GM20431 (cell line): Measurements from ENCODE around the gene CHRNB4.
"Not testable (repeated sequence)": the region's sequence is repeated elsewhere in the genome, so short reads cannot be mapped to it uniquely, and the experiment has no call there.

Experiments used
- in situ Hi-C: fragments of 300-500 bp; cut with MseI, MboI; formaldehyde crosslinking; loops from one replicate; pipeline ENCODE4 v1.15.0; 2020; ENCODE audit warnings: low sequenced_read_pairs; ENCODE audit not compliant: unreplicated experiment

CHRNB4 gene, protein sequence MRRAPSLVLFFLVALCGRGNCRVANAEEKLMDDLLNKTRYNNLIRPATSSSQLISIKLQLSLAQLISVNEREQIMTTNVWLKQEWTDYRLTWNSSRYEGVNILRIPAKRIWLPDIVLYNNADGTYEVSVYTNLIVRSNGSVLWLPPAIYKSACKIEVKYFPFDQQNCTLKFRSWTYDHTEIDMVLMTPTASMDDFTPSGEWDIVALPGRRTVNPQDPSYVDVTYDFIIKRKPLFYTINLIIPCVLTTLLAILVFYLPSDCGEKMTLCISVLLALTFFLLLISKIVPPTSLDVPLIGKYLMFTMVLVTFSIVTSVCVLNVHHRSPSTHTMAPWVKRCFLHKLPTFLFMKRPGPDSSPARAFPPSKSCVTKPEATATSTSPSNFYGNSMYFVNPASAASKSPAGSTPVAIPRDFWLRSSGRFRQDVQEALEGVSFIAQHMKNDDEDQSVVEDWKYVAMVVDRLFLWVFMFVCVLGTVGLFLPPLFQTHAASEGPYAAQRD

DNA sequence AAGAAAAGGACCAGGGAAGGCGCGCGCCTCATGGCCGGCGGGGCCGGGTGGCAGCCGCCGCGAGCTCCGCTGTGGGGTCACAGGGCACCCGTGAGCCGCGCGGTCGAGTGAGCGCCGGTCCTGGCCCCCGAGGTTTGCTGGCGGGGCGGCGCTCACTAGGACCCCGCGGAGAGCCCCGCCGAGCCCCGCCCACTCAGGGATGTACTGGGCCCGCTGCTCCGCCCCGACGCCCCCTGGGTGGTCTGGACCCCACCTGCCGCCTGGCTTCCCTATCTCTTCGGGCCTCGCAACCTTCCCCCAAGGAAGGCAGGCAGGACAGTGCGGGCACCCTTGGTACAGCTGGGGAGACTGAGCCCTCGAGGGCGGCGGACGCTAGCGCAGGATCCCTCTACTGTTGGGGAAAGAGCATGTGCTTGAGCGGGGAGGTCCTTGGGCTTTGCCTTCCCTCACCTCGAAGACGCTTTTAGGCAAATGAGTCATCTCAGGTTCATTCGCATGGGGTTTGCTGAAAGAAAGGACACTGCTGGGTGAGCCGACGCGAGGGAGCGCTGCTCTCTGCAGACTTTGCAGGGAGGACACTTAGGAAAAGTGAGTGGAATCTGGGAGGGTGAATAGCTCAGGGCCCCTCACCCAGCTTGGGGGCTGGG, at the start of gene CHRNB4:
TSS of gene CHRNB4 (minus strand) at position 109 of the 647 bp plus-strand sequence. CDS start at position 32, 77 bp downstream.
- in situ Hi-C loops: no loop called here

DNA sequence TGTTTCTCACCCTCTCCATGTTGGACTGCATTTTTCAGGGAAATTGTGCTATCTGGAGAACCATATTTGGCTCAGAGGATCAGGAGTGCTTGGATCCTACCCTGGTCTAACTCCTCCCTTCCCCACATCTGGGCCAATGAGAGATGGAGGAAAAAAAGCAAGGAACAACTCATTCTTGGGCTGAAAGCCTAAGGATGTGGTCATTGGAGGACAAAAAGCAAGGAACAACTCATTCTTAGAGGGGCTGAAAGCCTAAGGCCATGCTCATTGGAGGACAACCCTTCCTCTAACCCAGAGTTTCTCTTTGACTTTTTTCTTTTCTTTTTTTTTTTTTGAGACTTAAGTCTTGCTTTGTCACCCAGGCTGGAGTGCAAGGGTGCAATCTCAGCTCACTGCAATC, 48.6 kb upstream of the CHRNB4 start:
- in situ Hi-C loops: no loop called here

DNA sequence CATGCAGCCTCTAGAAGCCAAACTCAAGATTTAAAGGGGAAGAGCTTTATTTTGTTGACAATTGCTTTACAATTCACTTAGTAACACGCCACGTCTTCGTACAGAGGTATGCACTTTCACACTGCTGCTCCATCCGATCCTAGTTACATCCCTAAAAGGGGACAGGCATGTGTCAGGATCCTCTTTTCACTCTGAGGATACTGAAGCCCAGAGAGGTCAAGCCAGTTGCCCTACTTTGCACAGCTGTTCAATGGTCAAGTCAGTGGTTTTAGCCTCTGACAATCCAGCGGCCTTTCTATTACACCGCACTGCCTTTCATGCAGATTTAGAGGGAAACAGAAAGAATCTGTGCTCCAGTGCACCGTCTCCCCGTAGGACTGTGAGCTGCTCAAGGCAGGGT, 44.9 kb upstream of the CHRNB4 start:
- in situ Hi-C loops: no loop called here

DNA sequence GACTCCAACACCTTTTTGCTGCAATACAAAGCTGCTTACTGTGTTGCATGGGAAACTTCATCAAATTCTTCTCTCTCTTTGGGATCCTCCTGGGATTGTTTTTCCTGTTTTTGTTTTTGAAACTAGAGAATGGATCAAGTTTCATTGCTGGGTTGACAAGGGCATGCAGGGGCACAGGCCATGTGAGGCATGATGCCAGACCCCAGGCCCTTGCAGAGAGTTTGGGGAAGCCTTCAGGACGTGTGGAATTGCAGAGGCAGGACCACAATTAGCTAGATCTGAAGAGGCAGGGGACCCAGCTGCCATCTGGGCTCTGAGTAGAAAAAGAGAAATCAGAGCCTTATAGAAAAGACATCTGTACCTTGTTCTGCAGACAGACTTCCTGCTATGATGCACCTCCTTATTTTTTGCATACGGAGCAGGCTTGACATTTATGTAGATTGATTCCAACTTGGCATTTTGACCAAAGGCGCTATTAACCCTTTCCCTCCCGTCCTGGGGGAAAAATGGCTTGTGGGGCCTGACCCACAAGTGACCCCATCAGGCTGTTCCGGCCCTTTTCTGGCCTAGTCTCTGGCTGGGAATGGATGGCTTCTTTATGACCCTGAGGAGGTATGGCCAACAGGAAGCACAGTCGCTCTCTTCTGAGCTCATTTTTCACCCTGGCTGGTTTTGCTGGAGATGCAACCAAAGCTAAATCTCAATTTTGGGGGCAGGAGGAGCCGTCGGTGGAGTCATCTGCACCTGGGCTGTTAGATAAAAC, 44.3 kb upstream of the CHRNB4 start:
- in situ Hi-C loops: no loop called here

DNA sequence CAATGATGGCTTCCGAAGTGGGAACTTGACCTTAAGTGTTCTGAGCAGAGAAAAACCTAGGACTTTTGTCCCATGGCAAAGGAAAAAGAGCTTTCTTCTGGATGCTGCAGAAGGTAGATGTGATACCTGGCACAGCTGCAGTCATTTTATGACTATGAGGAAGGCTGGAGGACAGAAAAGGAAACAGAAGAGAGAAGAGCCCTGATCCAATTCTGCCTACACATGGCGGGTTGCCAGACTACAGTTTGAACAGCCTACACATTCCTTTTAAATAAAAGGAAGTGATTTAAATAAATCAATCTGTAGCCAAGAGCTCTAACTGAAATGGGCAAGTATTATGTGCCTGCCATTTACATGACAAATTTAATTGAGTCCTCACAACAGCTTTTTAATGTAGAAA, 43.6 kb upstream of the CHRNB4 start:
- in situ Hi-C loops: no loop called here

DNA sequence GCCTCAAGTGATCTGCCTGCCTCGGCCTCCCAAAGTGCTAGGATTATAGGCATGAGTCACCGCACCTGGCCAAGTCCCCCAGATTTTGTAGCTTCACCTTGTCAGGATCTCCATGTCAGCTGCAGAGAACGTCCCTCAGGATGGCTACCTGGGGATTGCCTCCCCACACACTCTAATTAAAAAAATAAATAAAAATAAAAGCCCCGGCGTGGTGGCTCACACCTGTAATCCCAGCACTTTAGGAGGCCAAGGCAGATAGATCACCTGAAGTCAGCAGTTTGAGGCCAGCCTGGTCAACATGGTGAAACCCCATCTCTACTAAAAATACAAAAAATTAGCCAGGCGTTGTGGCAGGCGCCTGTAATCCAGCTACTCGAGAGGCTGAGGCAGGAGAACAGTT, 42.6 kb upstream of the CHRNB4 start:
- in situ Hi-C loops: not testable (repeated sequence)

DNA sequence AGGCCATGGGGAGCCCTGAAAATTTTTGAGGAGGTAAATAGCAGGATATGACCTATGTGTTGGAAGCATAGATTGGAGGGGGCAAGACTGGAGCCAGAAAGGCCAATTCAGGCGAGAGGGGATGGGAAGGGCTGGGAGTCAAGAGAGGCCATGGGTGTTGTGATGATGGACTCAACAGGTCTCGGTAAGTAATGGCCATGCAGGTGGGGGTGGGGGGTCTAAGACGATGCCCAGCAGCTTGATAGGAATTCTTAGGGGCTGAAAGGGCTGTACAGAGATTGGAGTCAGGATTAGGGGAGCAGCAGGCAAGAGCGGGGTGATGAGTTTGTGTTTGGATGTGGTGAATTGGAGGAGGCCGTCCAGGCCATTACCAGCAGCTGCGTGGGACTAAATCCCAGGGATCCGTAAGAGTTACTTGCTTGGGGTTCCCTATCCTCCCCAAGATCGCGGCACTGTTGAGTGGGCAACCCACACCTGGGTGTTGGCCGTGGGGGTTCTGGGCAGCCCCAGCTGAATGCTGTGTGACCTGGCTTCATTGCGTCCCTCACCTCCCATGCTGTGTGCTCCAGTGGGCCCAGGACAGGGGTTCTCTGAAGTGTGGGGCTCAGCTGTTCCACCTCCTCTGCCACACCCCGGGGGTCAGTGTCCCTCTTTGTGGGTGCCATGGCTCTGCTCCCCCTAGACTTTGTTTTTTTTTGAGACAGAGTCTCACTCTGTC, 41.8 kb upstream of the CHRNB4 start:
- in situ Hi-C loops: no loop called here

DNA sequence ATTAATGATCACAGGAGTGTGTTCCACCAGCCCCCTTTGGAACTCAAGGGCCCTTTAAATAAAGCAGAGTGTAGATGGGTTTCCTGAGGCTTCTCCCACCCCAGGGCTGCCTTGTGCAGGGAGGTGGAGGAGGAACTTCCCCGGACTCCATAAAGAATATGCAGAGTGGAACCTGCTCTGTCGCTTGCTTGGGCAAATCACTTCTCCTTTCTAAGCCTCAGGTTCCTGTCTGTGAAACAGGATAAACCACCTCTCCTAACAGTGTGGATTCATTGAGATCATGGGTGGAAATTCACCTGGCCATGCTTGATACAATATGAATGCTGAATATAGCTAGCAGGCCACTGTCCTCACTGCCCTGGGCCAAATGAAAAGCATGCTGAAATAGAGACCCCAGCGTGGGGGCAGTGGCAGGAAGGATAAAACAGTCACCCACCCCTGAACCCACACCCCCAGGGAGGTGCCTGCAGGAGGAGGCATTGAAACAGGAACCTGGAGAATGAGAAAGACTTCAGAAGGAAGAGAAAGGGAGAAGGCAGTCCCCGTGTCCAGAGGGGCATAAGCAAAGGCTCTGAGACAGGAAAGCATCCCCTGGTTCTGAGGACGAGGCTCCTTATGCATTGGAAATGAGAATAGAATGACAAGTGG, 41.1 kb upstream of the CHRNB4 start:
- in situ Hi-C loops: no loop called here

DNA sequence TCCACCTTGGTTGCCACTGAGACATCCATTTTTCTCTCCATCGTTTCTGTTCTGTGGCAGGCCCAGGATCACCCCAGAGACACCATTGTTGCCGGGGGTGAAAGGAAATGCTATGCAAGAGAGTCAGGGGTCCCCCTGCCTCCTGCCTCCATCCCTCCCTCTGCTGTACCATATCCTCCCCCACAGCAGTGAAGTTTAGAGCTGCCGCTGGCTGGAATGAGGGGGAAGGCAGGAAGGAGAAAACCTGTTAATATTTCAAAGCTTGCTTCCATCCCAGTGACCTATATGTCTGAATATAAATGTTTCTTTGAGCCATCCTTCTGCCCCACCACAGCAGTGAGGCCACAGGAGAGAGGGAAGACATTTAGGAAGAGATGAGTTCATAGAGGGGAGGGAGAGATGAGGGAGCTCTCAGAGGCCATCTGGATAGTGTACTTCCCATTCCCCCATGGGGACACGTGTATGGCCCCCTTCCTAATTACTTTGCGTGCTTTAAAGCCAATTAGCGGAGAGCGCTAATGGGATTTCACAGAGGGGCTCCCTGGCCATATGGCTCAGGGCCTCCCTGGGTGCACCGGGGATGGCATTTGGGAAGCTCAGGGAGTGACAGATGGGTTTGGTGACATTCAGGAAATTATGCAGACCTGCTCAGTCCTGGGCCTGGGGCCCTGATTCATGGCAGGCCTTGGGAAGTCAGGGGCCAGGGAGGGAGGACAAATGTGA, 40.4 kb upstream of the CHRNB4 start:
- in situ Hi-C loops: no loop called here

DNA sequence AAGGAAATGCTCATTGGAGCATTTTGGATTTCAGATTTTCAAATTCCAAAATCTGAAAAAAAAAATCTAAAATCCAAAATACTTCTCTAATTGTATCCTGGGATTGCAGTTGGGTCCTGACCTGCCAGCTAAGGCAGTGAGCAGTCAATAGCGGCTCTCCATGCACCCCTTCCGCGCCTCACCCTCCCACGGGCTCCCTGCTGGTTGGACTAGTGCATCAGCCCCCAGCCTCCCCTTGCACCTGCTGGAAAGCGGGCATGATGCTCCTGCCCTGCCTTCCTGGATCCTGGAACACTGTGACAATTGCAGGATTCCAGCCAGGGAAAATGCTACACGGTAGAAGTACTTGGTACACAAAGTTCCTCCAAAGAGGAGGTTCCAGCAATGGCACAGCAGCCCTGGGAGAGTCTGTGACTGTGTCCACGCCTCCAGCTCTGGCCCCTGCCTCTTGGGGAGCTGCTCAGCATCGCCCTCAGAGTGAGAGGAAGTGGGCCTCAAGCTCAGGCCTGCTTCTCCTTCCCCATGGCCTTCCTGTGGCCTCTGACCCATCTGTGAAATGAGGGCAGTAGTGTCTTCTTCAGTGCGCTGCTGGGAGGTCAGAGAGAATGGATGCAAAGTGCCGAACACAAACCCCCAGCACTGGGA, 39.5 kb upstream of the CHRNB4 start:
- in situ Hi-C loops: no loop called here

DNA sequence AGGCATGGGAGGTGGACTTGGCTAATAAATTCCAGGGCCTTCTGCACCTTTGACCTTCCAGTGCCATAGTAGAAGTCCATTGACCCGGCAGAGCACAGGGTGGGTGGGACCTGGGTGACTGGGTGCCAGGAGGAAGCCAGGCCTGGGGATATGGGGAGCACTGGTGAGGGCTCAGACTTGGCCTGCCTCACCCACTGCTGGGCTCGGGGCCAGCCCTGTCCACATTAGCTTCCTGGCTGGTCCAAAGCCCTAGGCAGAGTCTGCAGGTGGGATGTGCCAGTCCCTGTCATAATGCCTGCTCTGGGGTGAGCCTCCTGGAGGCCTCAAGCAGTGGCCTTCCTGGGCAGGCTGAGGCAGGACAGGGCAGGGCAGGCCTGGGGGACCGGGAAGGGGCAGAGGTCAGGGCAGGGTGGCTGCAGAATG, 38.1 kb upstream of the CHRNB4 start:
- in situ Hi-C loops: no loop called here

DNA sequence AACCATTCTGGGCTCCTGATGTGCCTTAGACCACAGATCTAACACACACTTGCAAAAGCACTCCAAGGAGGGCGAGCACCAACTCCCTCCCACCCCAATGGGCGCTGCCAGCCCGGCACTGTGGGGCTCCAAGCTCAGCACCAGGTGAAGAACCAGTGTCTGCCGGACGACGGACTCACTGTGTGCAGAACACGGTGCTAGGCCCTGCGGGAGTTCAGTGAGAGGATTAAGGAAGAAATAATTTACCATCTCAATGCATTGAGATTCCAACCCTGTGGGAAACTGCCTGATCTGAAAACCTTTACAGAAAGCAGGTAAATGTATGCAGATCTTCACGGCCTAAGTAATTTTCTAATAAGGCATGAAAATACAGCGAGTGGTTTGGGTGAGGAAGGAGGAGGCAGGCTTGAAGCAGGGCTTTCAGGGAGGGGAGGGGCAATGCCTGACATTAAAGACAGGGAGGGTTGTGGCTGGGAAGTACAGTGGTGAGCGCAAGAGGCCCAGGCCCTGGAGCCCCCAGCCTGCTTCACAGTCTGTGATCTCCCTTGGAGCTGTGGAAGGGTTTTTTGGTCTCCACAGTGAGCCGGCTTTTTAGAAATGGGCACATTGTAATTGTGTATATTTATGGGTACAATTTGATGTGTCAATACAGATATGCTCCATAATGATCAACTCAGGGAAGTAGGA, 35.6 kb upstream of the CHRNB4 start:
- in situ Hi-C loops: no loop called here

DNA sequence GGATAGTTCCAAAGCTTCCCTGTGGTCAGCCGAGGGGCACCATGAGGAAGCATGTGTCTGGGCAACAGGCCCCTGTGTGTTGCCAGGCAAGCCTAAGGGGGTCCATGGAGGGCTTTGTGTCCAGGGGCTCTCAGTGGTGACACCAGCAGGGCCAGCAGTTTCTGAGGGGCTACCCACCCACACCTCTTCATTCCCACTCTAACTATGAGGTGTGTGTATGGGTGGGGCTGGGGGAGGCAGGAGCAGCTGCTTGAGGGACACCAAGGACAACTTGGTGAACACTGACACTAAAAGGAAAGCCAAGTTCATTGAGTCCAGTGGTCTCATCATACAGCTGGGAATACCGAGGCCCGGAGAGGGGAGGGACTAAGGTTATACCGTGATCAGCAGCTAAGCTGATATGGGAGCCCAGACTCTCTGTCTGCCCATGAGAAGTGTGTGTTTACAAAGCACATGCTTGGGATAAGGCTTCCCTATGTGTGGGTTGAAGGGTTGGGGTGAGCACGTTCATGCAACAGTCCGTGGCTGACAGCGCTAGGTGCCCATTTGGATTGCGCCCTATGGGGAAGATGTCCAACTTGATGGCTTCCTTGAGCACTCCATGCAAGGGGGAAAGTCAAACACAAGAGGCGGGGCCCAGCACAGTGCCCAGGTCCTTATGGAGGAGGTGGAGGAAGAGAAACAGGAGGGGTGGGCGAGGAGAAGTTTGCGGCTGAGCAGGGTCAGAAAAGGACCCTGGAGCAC, 34.8 kb upstream of the CHRNB4 start:
- in situ Hi-C loops: no loop called here

DNA sequence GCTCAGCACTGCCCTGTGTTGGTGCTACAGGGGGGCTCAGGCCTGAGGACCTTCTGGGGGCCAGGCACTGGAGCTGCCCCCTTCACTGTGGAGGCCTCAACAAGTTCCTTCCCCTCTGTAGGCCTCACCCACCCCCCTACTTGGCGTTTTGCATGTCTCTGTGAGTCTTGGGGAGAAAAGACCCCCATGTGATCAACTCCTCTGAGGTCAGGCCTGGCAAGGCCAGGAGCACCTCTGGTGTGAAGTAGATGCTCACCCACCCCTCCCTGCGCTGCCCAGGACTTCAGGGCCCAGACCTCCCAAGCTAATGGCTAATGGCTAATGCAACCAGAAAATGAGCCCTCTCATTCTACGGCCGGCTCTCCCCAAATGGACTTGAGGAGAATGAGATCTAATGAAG, 34.2 kb upstream of the CHRNB4 start:
- in situ Hi-C loops: no loop called here

DNA sequence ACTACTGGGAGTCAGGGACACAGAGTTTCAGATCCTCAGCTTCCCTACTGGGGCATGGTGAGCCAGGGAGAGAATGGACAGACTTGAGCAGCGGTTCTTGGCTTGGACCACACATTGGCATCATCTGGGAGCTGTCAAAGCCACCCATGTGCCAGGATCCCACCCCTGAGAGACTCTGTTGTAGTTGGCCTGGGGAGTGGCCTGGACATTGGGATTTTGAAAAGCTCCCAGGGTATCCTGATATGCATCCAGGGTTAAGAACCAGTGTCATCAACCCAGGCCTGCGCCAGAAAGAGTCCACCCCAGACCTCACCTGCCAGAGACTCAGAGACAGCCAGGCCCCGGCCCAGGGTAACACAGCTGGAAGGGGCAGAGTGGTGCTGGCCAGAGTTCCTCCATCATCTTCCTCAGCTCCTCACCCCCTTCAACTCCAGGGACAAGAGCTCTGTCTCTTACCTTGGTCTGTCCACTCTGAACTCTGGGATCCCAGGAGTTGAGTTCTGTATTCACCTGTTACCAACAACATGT, 33.0 kb upstream of the CHRNB4 start:
- in situ Hi-C loops: no loop called here

DNA sequence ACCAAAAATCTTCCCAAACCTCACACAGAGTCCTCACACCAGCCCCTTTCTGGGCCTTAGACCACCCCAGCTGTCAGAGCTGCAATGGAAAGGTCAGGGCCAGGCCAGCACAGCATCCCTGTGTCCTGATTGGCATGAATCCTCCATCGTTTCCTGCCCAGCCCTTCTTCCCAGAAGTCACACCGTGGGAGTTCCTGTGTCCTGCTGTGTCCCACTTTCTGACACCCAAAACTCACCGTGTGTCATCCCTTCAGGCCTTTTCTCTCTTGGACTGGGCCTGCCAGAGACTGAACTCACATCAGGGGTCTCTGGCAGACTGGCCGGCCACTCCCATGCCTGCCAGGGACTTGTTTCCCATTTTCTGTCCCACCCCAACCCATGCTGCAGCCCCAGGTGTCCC, 32.5 kb upstream of the CHRNB4 start:
- in situ Hi-C loops: no loop called here
